Suprapubic skin (tissue), 3 donors: ENCODE measurements around the gene RAPGEF6.

Experiments
- CTCF ChIP-seq, 2 donors: fragments of 200-600 bp in 1 of 2; fragments of 450-650 bp in 1 of 2; sonication (generic) in 1 of 2; IDR thresholded peaks; one replicate each; pipeline ENCODE4 v1.5.1; 2016 to 2019; ENCODE audit warnings: antibody characterized with exemption in 2 of 2, mild to moderate bottlenecking in 1 of 2, moderate library complexity in 1 of 2
- EP300 ChIP-seq: sonication (generic); formaldehyde crosslinking; IDR thresholded peaks from one replicate; pipeline ENCODE4 v1.6.1; 2017; ENCODE audit warnings: antibody characterized with exemption
- POLR2A ChIP-seq, 2 donors: fragments of 450-650 bp; IDR thresholded peaks; one replicate each; pipeline ENCODE4 v1.6.1; 2017; ENCODE audit warnings: antibody characterized with exemption in 2 of 2, mild to moderate bottlenecking in 2 of 2, moderate library complexity in 2 of 2

- no peak for TF ChIP-seq EP300
- TF ChIP-seq CTCF (IDR thresholded peaks at IDR 0.05) = no peak
- TF ChIP-seq POLR2A (IDR thresholded peaks at IDR 0.05) = no peak
Measured at GRCh38 chr5:131619102-131619501, 15.9 kb downstream of the RAPGEF6 start.
